ENCODE results near the gene SLC5A12.

SLC5A12 gene

DNA sequence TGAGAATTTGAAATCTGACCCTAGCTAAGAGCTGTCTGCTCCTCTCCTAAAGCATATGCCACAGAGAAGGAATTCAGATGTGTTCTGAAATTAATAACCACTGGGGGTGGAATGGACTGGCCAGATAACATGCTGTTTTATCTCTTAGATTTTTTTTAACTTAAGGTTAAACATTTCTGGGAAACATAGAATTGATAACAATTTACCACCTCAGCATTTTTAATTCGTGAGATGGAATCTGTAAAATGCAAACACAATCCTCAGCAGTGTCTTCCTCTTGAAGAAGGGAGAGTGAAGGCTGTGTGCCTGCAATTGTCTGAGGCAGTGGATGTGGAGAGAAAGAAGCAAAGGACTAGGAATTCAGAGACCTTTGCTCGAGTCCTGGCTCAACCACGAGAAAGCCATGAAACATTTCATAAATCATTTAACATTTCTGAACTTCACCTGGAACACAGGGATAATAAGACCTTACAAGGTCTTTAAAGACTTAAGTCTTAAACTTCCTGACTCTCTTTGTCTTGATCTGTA is at the start of gene SLC5A12:
SLC5A12 (minus strand) TSS at position 113 of the 528 bp plus-strand sequence. CDS start 346 bp downstream, outside the sequence.
- no peak for DNase-seq

DNA sequence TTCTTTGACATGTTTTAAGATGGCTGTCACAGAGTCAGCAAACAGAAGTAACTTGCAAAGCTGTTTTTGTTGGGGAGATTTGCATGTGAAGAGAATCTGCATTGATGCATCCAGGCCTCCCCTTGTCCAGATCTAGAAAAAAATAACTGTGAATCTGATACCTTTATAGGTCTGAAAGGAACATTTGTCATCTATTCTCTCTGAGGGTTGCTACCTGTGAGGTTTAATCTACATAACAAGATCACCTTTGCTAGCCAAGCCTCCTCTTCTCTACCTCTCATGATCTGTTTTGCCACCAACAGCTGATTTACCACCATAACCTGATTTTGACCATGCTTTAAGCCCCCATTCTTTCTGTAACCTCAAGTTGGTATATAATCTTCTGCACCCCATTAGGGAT is 47.2 kb upstream of the SLC5A12 start:
- DNase-seq = no peak

- no peak for DNase-seq
These were observed 45.2 kb upstream of the SLC5A12 start for GRCh38 chr11:26767060-26767459.

DNA sequence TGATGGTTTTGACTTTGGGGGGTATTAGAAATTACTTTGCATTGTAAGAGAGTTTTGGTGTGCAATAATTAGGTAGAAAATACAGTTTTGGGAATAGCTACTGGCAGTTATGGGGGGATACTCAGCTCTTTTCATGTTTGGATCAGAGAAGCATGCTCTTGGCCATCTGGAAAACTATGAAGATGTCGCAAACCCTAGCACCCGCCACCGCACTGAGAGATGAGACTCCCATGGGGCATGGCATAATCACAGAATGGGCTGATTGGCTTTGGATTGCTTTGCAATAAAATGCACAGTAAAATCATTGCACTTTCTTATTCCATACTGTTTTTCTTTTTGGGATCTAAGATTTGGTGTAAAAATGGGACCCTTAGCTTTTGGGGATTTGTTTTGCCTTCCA is 43.5 kb upstream of the SLC5A12 start:
- no peak for DNase-seq

DNA sequence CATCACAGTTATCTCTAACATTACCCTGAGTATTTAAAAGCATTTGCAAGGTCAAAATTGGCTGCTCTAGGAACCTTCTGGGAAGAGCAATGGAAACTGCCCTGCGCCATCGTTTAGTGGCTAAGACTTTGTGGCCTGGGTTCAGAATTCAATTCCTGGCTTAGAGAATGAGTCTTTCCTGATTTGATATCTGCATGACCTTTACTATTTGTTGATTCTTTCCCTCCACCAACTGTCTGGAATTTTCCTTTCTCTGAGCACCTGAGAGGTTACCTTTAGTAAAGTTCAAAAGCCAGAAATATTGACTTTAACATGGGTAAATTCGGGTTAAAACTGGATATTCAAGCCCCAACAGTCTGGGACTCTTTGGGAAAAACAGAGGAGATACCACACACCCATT is 43.0 kb upstream of the SLC5A12 start:
- no peak for DNase-seq

DNA sequence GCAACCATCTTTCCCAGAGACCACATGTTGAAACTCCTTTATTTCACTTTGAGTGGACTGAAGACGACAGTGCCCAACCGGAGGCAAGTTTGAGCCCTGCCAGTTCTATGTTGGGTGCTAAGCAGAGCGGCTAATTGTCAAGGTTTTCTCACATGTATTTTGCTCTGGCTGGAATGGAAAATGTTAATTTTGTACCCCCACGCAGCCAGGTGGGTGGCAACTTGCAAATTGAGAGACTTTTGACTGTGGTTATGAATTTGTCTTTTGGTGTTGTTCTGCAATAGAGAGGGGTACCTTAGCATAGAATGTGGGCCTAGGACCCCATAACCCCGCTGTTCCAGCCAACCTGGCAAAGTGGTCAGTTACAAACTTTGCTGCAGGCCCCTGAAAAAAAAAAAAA is 42.5 kb upstream of the SLC5A12 start:
- no peak for DNase-seq

DNA sequence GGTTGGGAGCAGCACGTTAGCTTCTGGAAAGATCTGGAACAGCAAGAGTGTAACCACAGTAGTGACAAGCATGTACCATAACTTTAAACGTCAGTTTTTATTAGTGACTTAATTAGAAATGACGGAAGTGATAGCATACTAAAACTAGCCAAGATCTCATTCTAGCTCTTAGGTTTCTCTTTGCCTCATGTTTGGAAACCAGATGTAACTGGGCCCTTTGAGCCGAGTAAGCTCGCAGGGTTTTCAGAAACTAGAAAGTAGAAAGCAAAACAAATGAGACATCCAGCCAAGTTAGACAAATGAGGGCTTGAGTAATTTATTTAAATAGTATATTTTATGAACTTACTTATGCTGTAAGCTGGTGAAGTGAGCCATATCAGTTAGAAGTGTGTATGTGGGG is 40.2 kb upstream of the SLC5A12 start:
- no peak for DNase-seq

DNA sequence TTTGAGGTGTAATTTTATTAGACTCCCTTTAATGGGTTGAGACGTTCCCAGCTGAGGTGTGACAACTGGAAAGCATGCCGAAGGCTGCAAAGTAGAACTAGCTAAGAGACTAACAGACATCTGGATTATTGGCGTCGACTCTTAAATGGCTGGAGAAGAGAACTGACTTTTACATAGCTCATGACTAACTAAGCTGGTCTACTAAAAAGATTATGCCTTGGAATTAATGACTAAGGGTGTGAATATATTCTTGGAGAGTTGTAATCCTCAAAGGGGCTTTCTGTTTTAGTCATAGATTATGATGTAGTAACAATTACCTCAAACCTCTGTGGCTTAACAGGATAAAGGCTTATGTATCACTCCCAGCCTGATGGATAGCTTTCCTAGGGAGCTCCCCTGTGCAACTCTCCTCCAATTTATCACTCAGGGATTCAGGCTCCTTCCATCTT is 39.5 kb upstream of the SLC5A12 start:
- no peak for DNase-seq

- no peak for DNase-seq
These were observed 36.1 kb upstream of the SLC5A12 start for GRCh38 chr11:26757995-26758394.

DNA sequence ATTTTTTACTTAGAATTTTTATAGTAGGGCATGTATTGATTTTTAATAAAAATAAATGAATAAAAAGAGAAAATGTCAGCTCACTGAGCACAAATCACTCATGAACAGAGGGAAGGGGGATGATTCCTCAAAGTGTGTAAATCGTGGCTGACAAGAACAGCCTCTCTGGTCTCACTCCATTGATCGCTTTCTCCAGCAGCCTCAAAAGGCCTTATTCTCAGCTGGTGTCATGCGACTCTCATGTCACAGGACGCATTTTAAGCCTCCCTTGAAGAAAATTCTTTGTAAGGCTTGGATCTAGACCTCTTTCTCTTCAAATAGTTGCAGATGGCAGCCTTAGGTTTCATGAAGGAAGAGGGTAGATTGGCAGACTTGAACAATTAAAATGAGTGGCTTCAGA is 33.9 kb upstream of the SLC5A12 start:
- DNase-seq = no peak

DNA sequence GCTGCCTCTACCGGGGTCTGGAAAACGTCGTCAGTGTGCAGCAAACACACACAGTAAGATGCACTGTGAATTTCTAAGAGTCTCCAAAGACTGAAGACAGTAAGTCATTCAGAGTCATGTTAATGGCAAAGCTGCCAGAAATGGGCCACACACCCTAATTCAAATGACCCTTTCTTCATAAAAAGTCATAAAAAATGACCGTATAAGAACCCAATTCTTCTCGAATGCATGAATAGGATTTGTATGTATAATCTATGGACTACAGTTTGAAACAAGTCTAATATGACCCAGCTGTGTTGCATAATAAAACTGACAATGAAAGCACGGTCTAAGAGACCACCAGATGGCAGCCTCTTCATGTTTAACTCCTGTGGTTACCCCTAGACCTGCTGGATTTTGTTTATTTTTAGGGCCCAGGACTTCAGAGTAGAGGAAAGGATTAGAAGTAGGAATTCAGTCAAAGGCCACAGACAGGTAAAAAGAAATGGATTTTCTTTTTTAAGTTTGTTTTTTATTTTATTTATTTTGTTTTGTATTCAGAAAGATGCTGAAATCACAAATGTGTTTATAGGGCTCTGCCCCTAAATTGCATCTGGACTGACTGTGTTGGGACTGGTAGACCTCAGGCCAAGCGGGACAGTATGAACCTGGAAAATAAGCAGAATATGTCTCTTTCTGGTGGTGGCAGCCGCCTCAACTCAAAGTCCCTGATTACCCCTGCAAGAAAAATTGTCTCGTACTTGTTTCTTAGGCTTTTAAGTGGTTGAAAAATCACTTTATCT is 32.1 kb upstream of the SLC5A12 start:
- DNase-seq = peak in 1 of 2 experiments; percentile 52

DNA sequence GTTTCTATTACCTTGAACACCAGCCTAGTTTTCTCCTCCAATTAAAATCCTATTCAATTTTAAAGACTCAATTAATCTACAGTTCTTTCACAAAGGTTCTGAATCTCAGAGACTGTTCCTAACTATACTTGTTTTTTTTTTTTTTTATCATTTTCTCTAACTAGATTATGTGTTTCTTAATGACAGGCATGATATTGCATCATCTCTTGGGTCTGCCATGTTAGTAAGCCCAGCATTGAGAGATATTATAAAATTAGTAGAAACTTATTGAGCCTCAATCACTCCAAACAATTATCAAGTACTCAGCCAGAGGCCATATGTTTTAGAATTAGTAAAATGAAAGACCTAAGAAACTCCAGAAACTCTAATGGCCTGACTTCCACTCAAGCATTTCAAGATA is 28.1 kb upstream of the SLC5A12 start:
- DNase-seq = no peak

DNA sequence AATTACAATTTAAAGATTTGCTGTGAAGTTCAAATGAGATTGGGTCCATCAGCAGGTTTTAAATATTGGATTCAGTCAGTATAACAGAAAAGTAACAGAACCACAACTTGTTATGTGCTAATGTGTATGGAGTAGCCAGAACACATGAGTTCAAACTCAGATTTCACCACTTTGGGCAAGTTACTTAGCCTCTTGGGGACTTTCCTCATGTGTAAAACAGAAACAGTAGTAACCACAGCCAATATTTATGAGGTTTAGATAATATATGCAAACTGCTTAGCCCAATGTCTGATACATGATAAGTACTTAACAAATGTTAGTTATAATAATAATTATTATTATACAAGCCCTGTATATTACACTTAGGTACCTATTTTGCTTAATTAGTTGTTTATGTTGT is 21.8 kb upstream of the SLC5A12 start:
- DNase-seq = no peak

GRCh38 chr11:26742966-26743365 is 21.1 kb upstream of the SLC5A12 start:
- DNase-seq = no peak

DNA sequence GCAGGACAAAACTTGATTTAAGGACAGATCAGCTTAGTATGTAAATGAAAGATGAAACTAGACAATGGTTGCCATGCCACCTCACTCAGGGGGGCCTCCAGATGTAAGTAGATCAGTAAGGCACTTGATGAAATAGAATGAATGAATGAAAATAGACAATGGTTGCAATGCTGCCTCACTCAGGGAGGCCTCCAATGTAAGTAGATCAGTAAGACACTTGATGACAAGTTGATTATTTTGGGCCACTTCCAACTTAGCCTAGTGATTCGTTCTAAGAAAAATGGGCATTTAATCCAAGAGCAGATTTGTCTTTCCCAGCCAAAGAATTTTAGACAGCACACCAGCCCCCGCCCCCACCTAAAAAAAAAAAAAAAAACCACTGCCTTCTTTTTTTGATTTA is 19.2 kb upstream of the SLC5A12 start:
- DNase-seq = no peak

DNA sequence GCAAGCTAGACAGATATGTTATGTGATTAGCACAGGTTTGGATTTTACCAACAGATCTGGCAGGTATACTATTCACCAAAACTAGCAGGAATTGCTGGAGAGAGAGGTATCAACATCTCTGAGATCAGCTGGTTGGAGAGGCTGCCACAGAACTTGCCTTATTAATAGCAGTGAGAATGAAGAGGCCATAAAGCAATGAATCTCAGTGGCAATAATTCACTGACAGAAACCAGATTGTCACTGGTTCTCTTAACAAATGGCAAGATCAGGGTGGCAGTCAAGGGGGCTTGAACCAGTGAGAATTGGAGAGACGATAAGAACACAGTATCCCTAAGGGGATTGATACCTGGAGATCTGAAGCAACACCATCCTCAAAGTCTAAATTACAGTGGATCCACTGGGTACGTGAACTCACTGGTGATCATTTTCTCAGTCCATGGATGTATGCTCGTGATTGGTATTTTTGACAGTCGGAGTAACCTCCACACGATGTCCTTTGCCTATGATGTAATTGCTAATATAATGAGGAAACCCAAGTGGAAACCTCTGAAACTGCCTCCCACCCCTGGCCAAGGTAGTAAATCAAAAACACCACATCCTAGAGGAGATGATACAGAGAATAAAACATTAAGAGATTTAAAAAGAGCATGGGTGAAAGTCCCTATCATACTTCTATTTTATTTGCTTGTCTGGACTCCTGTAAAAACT is 17.7 kb upstream of the SLC5A12 start:
- no peak for DNase-seq

- no peak for DNase-seq
These were observed 12.8 kb upstream of the SLC5A12 start for GRCh38 chr11:26734691-26735090.

- no peak for DNase-seq
These were observed 9.2 kb upstream of the SLC5A12 start for GRCh38 chr11:26731084-26731456.

- DNase-seq = no peak
These were observed 8.7 kb upstream of the SLC5A12 start for GRCh38 chr11:26730414-26731083.

GRCh38 chr11:26729284-26729683 is 7.4 kb upstream of the SLC5A12 start:
- no peak for DNase-seq

- DNase-seq = no peak
These were observed 5.1 kb upstream of the SLC5A12 start for GRCh38 chr11:26726960-26727359.

DNA sequence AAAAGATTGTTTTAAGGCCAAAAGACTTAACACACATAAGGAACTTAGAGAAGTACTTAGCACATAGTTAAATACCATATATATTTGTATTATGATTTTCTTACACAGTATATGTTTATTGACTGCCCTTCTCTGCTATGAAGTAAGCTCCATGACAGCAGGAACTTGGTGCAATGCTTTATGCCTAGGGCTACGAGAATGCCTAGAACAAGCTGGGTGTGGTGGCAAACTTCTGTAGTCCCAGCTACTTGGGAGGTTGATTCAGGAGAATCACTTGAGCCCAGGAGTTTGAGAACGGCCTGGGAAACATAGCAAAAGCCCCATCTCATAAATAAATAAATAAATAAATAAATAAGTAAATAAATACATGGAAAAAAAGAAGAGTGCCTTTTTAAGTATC is 1.9 kb downstream of the SLC5A12 start:
- DNase-seq = no peak

- no peak for DNase-seq
These were observed 2.4 kb downstream of the SLC5A12 start for GRCh38 chr11:26719289-26719973.

Measured in NCI-H187 (cell line).